Measurements from ENCODE around the gene RAPGEF5.

Gene RAPGEF5

DNA sequence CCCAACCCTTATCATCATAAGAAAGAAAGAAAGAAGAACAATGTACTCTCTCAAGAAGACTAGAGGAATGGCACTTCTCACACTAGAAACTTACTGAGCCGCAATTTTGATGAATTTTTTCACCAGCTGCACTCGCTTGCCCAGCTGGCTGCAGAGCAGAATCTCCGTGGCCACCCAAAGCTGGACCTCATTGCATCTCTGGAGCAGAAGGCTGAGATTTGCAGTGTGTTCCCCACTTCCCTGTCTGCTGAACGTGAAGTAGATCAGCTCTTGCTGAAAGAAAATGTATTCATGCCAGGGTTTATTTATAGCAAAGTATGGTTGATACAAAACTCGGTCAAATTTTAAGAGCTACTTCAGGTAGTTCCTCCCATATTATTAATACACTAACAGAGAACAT is 212.0 kb downstream of the RAPGEF5 start:
- TF ChIP-seq CTCF (IDR thresholded peaks at IDR 0.05; ENCODE audit: borderline replicate concordance, control extremely low read depth, extremely low read depth, insufficient read depth, missing control alignments) = no peak
- in situ Hi-C loops (cut with MboI; ENCODE audit: low sequenced_read_pairs, unreplicated experiment) = no loop called here
- DNase-seq (ENCODE audit: low spot score) = no peak

DNA sequence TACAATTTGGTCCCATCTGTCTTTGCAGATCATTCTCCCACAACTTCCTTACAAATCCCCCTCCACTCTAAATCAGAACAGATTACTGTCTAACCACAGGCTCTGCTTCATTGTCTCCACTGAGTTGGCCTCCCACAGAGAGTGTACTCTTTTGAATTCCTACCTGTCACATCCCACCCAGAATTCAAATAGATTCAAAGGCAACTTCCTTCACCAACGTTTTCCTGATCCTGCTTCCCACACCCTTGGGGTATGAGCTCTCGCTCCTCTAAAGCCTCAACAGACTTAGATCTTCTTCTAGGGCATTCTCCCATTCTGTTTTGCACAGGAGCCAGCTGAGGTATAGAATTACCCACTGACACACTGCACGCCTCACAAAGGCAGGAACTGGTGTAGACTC is 213.5 kb downstream of the RAPGEF5 start:
- in situ Hi-C loops (cut with MboI; ENCODE audit: low sequenced_read_pairs, unreplicated experiment) = no loop called here
- TF ChIP-seq CTCF (IDR thresholded peaks at IDR 0.05; ENCODE audit: borderline replicate concordance, control extremely low read depth, extremely low read depth, insufficient read depth, missing control alignments) = no peak
- DNase-seq (ENCODE audit: low spot score) = no peak

GRCh38 chr7:22142572-22142971 is 214.4 kb downstream of the RAPGEF5 start:
- TF ChIP-seq CTCF (IDR thresholded peaks at IDR 0.05; ENCODE audit: borderline replicate concordance, control extremely low read depth, extremely low read depth, insufficient read depth, missing control alignments) = no peak
- in situ Hi-C loops (cut with MboI; ENCODE audit: low sequenced_read_pairs, unreplicated experiment) = no loop called here
- DNase-seq (ENCODE audit: low spot score) = no peak

GRCh38 chr7:22141355-22141754 is 215.6 kb downstream of the RAPGEF5 start:
- DNase-seq (ENCODE audit: low spot score) = no peak
- in situ Hi-C loops (cut with MboI; ENCODE audit: low sequenced_read_pairs, unreplicated experiment) = no loop called here
- no peak for TF ChIP-seq CTCF (IDR thresholded peaks at IDR 0.05; ENCODE audit: borderline replicate concordance, control extremely low read depth, extremely low read depth, insufficient read depth, missing control alignments)

DNA sequence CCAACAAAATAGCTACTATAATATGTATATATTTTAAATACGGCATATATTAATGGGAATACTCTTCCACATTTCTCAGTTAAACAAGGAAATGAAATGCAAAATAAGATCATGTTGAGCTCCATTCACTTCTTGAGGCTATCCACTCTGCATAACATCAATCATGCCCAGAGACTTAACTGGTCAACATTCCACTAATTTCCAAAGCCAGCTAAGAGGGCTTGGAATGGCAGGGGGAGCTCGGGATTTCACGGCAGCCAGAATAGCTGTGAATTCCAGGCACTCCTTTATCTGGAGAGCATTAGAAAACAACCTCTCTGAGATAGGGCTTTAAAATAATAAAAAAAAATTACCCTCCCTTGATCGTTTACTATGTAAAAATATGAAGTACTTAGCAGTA is 216.4 kb downstream of the RAPGEF5 start:
- in situ Hi-C loops (cut with MboI; ENCODE audit: low sequenced_read_pairs, unreplicated experiment) = no loop called here
- no peak for TF ChIP-seq CTCF (IDR thresholded peaks at IDR 0.05; ENCODE audit: borderline replicate concordance, control extremely low read depth, extremely low read depth, insufficient read depth, missing control alignments)

GRCh38 chr7:22138886-22139285 is 218.1 kb downstream of the RAPGEF5 start:
- in situ Hi-C loops (cut with MboI; ENCODE audit: low sequenced_read_pairs, unreplicated experiment) = no loop called here
- DNase-seq (ENCODE audit: low spot score) = no peak
- no peak for TF ChIP-seq CTCF (IDR thresholded peaks at IDR 0.05; ENCODE audit: borderline replicate concordance, control extremely low read depth, extremely low read depth, insufficient read depth, missing control alignments)

More for the DNA sequence above, 216.4 kb downstream of the RAPGEF5 start:
- no peak for DNase-seq (ENCODE audit: low spot score)

DNA sequence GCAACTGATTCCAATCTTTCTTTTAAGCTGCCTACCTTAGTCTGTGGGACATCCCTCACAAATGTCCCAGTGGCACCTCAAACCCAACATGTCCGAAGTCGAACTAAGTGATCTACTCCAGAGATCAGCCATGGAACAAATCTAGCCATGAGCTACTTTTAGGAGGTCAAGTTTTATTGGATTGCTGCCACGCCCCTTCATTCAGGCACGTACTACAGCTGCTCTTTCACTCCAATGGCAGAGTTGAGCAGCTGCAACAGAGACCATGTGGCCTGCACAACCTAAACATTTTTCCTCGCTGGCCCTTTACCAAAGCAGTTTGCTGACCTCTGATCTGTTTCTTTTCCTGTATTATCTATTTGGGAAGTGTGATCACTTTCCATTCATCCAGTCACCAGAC is 218.8 kb downstream of the RAPGEF5 start:
- DNase-seq (ENCODE audit: low spot score) = no peak
- TF ChIP-seq CTCF (IDR thresholded peaks at IDR 0.05; ENCODE audit: borderline replicate concordance, control extremely low read depth, extremely low read depth, insufficient read depth, missing control alignments) = no peak
- in situ Hi-C loops (cut with MboI; ENCODE audit: low sequenced_read_pairs, unreplicated experiment) = no loop called here
